HG02840 (cell line): Measurements from ENCODE around the gene TCEAL3.
A peak's percentile ranks its signal among the peaks of the same experiment; 100 is the strongest.
"Not testable (repeated sequence)": the region's sequence is repeated elsewhere in the genome, so short reads cannot be mapped to it uniquely, and the experiment has no call there.

Experiments
- ATAC-seq: cut with Tn5 transposase; IDR thresholded peaks from one replicate; pipeline ENCODE4 v1.9.1; 2021; ENCODE audit warnings: mild to moderate bottlenecking, moderate library complexity, moderate number of reproducible peaks; ENCODE audit not compliant: unreplicated experiment, low FRiP score

TCEAL3 gene

GRCh38 chrX:103607364-103608305 is at the start of gene TCEAL3:
TCEAL3 (plus strand) TSS chrX:103607963; CDS start chrX:103609065, 1,102 bp downstream.
- no peak for ATAC-seq

GRCh38 chrX:103560256-103560655 is 47.5 kb upstream of the TCEAL3 start:
- ATAC-seq = no peak

- no peak for ATAC-seq
Observed at GRCh38 chrX:103562801-103563200, 45.0 kb upstream of the TCEAL3 start.

GRCh38 chrX:103565197-103565596 is 42.6 kb upstream of the TCEAL3 start:
- no peak for ATAC-seq

GRCh38 chrX:103565752-103566151 is 42.0 kb upstream of the TCEAL3 start:
- no peak for ATAC-seq

GRCh38 chrX:103571121-103571520 is 36.6 kb upstream of the TCEAL3 start:
- no peak for ATAC-seq

GRCh38 chrX:103571726-103572125 is 36.0 kb upstream of the TCEAL3 start:
- ATAC-seq = no peak

GRCh38 chrX:103573202-103573601 is 34.6 kb upstream of the TCEAL3 start:
- ATAC-seq = no peak

- no peak for ATAC-seq
Observed at GRCh38 chrX:103584596-103584995, 23.2 kb upstream of the TCEAL3 start.

GRCh38 chrX:103585411-103586313 is 22.1 kb upstream of the TCEAL3 start, which contains the start of gene TCEAL4:
TCEAL4 (plus strand) TSS chrX:103585515; CDS start chrX:103586676, 1,161 bp downstream.
- ATAC-seq = peak; percentile 64

- ATAC-seq = no peak
Observed at GRCh38 chrX:103586314-103586646, 21.5 kb upstream of the TCEAL3 start.

GRCh38 chrX:103586659-103587058 is 21.1 kb upstream of the TCEAL3 start:
- ATAC-seq = no peak

- ATAC-seq = not testable (repeated sequence)
Observed at GRCh38 chrX:103592295-103592694, 15.5 kb upstream of the TCEAL3 start.

- ATAC-seq = not testable (repeated sequence)
Observed at GRCh38 chrX:103595202-103595601, 12.6 kb upstream of the TCEAL3 start.

GRCh38 chrX:103608306-103608963 is 672 bp downstream of the TCEAL3 start:
- no peak for ATAC-seq

GRCh38 chrX:103610282-103610681 is 2.5 kb downstream of the TCEAL3 start:
- no peak for ATAC-seq

- no peak for ATAC-seq
Observed at GRCh38 chrX:103613362-103613890, 5.7 kb downstream of the TCEAL3 start.

- no peak for ATAC-seq
Observed at GRCh38 chrX:103614999-103615398, 7.2 kb downstream of the TCEAL3 start.

- ATAC-seq = no peak
Observed at GRCh38 chrX:103615781-103616371, 8.1 kb downstream of the TCEAL3 start.

GRCh38 chrX:103616676-103617186 is 9.0 kb downstream of the TCEAL3 start:
- no peak for ATAC-seq
